Motor neuron (in vitro differentiated cells): Measurements from ENCODE around the gene ALX4. TPM values are rescaled to one million over a fixed set of nuclear protein-coding genes. Genes with fewer than 3 reads are reported as not detected.

Experiments
- ATAC-seq, 8 experiments: fragments of 200-7000 bp; cut with Tn5 transposase; replicated peaks in 6 of 8; 2 replicates each; pipeline ENCODE4 v1.8.0; 2021; ENCODE audit warnings: mild to moderate bottlenecking in 8 of 8, moderate library complexity in 8 of 8
- H3K27ac ChIP-seq, 2 donors: fragments of 250-450 bp; sonication (Bioruptor Pico); 2 replicates each; pipeline ENCODE4 v1.9.0; 2021; ENCODE audit warnings: antibody characterized with exemption in 2 of 2, mild to moderate bottlenecking in 2 of 2, moderate library complexity in 1 of 2
- H3K4me1 ChIP-seq, 2 donors: fragments of 250-450 bp; sonication (Bioruptor Pico); replicated peaks in 1 of 2; 2 replicates each; pipeline ENCODE4 v1.6.1; 2021; ENCODE audit warnings: antibody characterized with exemption in 2 of 2, mild to moderate bottlenecking in 2 of 2, moderate library complexity in 1 of 2
- H3K4me3 ChIP-seq, 5 donors: fragments of 250-450 bp; sonication (Bioruptor Pico); 2 replicates each; pipeline ENCODE4 v1.9.0; 2021; ENCODE audit warnings: antibody characterized with exemption in 5 of 5, mild to moderate bottlenecking in 5 of 5, moderate library complexity in 4 of 5
- WGBS, 10 experiments: fragments of 450-650 bp; shearing (Covaris generic); methylation state at CpG; one replicate each; pipeline ENCODE4 v1.0.0; 2022; 5-methylcytosine and 5-hydroxymethylcytosine counted together
- in situ Hi-C, 9 experiments: fragments of 400-800 bp; cut with MboI; loops; one replicate each; pipeline ENCODE4 v1.15.0; 2021; ENCODE audit warnings: low sequenced_read_pairs in 9 of 9, low pct_unique_long_range_greater_than_20kb in 2 of 9; ENCODE audit not compliant: unreplicated experiment in 9 of 9
- total RNA-seq, 8 experiments: library from RNA; unstranded; fragments of 300-600 nt; gene quantifications; 2 replicates each; pipeline versions ENCODE4 v1.2.3 to v1.2.4, GENCODE V29; 2022

Gene ALX4
- total RNA-seq, 8 experiments from 2014 or later: 0.08 to 4.2 (median 0.31) TPM

DNA sequence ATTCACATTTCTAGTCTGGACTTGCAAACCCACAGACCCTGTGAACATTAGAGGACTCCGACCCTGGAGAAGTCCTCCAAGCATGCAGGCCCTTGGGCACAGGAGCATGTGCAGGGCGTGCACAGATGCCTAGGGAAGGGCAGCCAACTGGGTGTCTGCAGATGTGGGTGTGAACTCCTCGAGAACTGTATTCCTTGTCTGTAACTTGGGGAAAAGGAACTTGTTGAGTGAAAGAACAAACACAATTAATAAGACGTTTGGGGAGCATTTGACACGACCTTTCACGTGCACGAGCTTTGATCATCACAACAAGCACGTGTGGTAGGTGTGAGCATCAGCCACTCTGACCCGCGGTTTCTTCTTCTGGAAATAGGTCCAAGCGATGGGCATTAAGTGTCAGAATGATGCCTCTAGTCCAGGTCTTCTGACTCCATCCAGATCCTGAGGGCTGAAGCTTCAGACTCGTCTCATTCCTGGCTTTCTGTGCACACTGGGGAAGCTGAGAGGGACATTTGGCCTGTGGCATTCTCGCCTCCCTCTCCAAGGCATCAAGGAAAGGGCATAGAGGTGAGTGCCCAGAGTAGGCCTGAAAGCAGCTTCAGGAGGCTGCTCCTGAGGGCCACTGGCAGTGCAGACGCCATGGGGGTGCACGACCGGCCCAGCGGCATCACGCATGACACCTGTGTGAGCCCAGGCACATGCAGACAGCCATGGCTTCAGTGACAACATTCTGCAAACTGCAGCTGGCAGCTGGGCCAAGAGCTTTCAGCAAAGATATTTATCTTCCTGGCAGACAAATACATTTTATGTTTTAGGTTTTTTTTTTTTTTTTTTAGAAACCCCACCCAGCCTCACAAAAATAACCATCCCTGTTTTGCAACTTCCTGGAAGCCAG lies 32.5 kb downstream of the ALX4 start:
- Histone ChIP-seq H3K4me1 (peaks cover under 1 to 6% of the 10 kb centered on the region in 2 donors), H3K27ac (no peak overlapping the region), H3K4me3 (no peak overlapping the region)
- 37 to 84% (median 71%) methylated on average over 2 to 11 of the region's 18 CpGs; no CpG with 5 or more reads in 2 of the 10 experiments for WGBS, 10 experiments
- peak in 3 of 8 experiments; percentile 52 to 62 (median 53) for ATAC-seq
- in situ Hi-C loops: loop anchor here in 6 of 9 experiments (25.0 kb wide), 1 partner anchor 260 kb away; no protein-coding TSS in a partner anchor

- H3K4me1 ChIP-seq: peaks cover 0 to 6% of the 10 kb centered on the region in 2 donors
- ATAC-seq: no peak
- in situ Hi-C loops: loop anchor here in 6 of 9 experiments (25.0 kb wide), 1 partner anchor 261 kb away; no protein-coding TSS in a partner anchor
- no peak overlapping the region for H3K27ac ChIP-seq
- WGBS, 10 experiments: 0 to 89% (median 40%) methylated on average over 1 to 3 of the region's 7 CpGs; no CpG with 5 or more reads in 7 of the 10 experiments
- no peak overlapping the region for H3K4me3 ChIP-seq
These were observed 33.9 kb downstream of the ALX4 start for GRCh38 chr11:44275961-44276550.

DNA sequence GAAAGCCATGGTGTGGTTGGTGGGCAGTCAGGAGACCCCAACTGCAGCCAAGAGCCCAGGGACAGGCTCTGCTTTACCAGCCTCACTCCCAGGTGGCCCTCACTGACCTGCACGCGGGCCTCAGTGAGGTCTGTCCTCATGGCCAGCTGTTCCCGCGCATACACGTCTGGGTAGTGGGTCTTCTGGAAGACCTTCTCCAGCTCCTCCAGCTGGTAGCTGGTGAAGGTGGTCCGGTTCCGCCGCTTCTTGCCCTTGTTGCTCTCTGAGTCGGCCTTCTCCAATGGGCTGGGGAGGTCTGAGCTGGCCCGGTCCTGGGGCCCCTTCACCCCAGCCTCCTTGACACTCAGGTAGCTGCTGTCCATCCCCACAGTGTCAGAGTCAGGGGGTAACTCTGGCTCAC lies 34.7 kb downstream of the ALX4 start:
- H3K4me3 ChIP-seq: no peak overlapping the region
- WGBS, 10 experiments: 92 to 100% (median 93%) methylated on average over 3 to 6 of the region's 10 CpGs; no CpG with 5 or more reads in 5 of the 10 experiments
- no peak for ATAC-seq
- H3K27ac ChIP-seq: no peak overlapping the region
- in situ Hi-C loops: loop anchor here in 6 of 9 experiments (25.0 kb wide), 1 partner anchor 262 kb away; no protein-coding TSS in a partner anchor
- peaks cover 0 to 6% of the 10 kb centered on the region in 2 donors for H3K4me1 ChIP-seq

DNA sequence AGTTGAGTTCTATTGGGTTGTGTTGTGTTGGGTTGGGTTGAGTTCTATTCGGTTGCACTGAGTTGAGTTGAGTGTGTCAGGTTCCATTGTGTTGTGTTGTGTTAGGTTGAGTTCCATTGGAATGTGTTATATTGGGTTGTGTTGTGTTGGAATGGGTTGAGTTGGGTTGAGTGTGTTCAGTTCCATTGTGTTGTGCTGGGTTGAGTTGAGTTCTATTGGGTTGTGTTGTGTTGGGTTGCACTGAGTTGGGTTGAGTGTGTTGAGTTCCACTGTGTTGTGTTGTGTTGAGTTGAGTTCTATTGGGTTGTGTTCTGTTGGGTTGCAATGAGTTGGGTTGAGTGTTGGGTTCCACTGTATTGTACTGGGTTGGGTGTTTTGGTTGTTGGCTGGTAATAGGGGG lies 35.5 kb downstream of the ALX4 start:
- WGBS, 10 experiments: 57 to 67% (median 65%) methylated on average over 1 of the region's 1 CpG; no CpG with 5 or more reads in 6 of the 10 experiments
- in situ Hi-C loops: no loop called here
- Histone ChIP-seq H3K4me1 (peaks cover 0 to 6% of the 10 kb centered on the region in 2 donors), H3K27ac (no peak overlapping the region), H3K4me3 (no peak overlapping the region)
- ATAC-seq: no peak

GRCh38 chr11:44271286-44271685 lies 38.7 kb downstream of the ALX4 start:
- ATAC-seq: no peak
- WGBS, 10 experiments: 65 to 100% (median 88%) methylated on average over 1 to 6 of the region's 6 CpGs; no CpG with 5 or more reads in 2 of the 10 experiments
- in situ Hi-C loops: no loop called here
- H3K27ac ChIP-seq: no peak overlapping the region
- H3K4me1 ChIP-seq: peaks cover 0 to 6% of the 10 kb centered on the region in 2 donors
- no peak overlapping the region for H3K4me3 ChIP-seq

- Histone ChIP-seq H3K4me1 (peaks cover 0 to 6% of the 10 kb centered on the region in 2 donors), H3K27ac (no peak overlapping the region), H3K4me3 (no peak overlapping the region)
- in situ Hi-C loops: no loop called here
- 51 to 71% (median 70%) methylated on average over 1 to 4 of the region's 20 CpGs; no CpG with 5 or more reads in 7 of the 10 experiments for WGBS, 10 experiments
- ATAC-seq: peak in 3 of 8 experiments; percentile 96 to 98 (median 97)
These were observed 39.3 kb downstream of the ALX4 start for GRCh38 chr11:44270403-44271273.

GRCh38 chr11:44269369-44270351 lies 40.3 kb downstream of the ALX4 start:
- no peak overlapping the region for H3K4me3 ChIP-seq
- no peak for ATAC-seq
- WGBS, 10 experiments: 0 to 100% (median 83%) methylated on average over 1 to 5 of the region's 17 CpGs; no CpG with 5 or more reads in 2 of the 10 experiments
- H3K4me1 ChIP-seq: peaks cover 0 to 6% of the 10 kb centered on the region in 2 donors
- in situ Hi-C loops: no loop called here
- H3K27ac ChIP-seq: no peak overlapping the region

- H3K27ac ChIP-seq: no peak overlapping the region
- ATAC-seq: no peak
- 0 to 83% (median 61%) methylated on average over 1 to 3 of the region's 5 CpGs; no CpG with 5 or more reads in 4 of the 10 experiments for WGBS, 10 experiments
- peaks cover 4 to 6% of the 10 kb centered on the region in 2 donors for H3K4me1 ChIP-seq
- H3K4me3 ChIP-seq: no peak overlapping the region
- in situ Hi-C loops: no loop called here
These were observed 41.3 kb downstream of the ALX4 start for GRCh38 chr11:44268614-44269080.

DNA sequence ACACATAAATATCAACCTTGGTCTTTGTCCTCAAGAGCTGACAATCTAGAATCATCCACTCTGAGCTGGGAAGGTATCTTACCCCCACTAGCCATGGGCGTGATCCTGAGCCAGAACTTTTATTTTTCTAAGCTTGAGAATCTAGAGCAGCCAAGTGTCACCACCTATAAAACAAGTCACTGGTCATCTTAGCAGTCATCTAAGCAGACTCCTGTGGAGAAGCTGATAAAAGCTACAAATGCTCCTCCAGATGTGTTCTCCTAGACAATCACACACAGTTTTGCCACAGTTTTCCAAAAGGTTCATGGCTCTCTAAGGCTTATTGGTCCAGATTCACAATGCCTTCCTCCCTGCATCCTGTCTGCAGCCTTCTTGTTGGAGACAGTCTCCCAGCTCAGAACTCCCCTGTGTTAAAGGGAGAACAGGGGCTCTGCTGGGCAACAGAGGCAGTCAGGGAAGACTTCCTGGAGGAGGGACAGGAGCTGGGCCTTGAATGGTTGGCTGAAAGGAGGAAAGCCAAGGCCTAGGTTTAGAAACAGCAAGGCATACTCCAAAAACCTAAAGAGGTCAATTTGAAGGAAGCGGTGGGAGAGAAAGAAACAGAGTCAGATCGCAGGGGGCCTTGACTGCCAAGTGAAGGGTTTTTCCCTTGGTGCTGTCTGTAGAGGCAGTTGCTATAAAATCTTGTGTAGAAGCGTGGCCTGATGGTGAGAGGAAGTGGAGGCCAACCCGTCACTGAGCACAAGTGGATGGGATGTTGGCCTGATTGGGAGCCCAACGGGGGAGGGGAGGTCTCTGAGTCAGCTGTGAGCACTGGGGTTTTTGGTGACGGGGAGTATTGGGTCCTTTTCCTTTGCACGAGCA lies 42.0 kb downstream of the ALX4 start:
- WGBS, 10 experiments: 66 to 100% (median 83%) methylated on average over 1 to 7 of the region's 8 CpGs; no CpG with 5 or more reads in 3 of the 10 experiments
- Histone ChIP-seq H3K27ac (no peak overlapping the region), H3K4me3 (no peak overlapping the region), H3K4me1 (peaks cover 2 to 4% of the 10 kb centered on the region in 2 donors)
- in situ Hi-C loops: no loop called here
- no peak for ATAC-seq

DNA sequence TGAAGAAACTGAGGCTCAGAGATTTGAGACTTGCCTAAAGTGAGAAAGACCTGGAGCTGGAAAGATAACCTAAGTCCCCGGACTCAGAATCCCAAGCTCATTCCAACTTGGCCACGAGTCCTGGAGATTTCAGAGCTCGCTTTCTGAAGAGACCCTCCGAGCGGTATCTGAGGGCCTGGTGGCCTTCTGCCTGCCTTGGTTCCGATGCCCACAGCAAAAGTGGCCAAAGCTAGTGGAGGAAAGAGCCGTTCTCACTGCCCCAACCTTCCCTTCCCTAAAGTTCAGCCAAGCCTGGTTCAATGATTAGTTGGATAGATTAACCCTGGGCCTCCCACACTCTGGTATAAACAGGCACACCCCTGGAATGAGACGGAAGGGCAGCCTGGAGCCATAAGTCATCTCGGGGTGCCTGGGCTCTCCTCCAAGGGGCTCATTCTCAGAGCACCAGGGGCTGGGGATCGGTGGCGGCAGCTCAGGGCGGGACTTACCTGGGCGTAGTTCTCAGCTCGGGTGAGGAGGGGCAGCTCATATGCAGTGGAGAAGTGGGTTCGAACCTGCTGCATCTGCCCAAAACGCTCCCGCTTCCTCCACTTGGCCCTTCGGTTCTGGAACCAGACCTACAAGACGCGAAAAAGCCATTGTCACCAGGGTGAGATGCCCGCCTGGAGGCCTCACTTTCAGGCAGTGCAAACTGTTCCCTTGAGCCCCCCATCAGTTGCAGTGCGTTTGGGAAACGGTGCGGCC lies 42.8 kb downstream of the ALX4 start:
- WGBS, 10 experiments: 74 to 95% (median 80%) methylated on average over 2 to 13 of the region's 24 CpGs; no CpG with 5 or more reads in 3 of the 10 experiments
- peaks cover 0 to 4% of the 10 kb centered on the region in 2 donors for H3K4me1 ChIP-seq
- ATAC-seq: no peak
- no peak overlapping the region for H3K4me3 ChIP-seq
- in situ Hi-C loops: no loop called here
- H3K27ac ChIP-seq: no peak overlapping the region
